ENCODE measurements around the gene MAP2K6.

The MAP2K6 gene

DNA sequence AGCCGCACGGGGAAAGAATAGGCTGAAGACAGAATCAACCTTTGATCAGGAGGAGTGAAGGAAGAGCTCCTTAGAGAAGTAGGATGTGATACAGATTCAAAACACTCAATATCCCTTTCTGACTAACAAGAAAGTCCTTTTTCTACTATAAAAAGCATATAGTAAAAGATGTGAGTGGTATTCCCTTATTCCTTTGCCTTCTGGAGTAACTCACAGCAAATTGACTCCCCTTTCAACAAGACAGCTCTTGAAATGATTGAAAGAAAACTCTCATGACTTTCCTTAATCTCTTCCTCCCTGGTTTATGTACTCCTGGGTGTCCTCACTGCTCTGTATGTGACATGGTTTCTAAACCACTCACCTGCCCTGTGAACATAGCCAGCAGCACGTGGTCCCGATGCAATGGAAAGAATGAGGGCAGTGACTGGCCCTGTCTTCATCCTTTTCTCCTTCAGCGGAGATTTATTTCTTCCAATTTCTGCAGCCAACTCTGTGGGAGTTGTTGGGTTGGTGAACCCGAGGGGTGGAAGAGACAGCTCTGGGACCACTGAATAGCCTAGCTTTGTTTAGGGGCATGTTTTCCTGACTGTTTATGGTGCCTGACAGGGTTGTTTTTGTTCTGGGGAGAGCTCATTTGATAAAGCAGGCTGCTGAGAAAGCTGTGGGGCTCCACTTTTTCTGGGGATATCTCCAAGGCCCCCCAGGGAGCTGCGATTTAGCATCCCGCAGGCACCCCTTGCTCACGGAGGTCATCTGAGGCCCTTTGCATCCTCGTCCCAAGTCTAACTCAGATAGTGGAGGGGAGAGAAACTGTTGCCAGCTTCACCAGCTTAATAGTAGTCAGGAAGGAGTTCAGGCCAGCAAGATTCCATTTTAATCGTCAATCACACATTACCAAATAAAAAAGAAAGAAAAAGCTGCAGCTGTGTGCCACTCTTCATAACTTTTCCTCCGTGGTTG lies 46.7 kb downstream of the MAP2K6 start:
- H3K4me2 ChIP-seq (ENCODE audit: insufficient read depth, low read length), result no peak overlapping the region
- DNase-seq, result no peak
- no peaks in the 10 kb centered on the region for H3K36me3 ChIP-seq (ENCODE audit: insufficient read depth, low read length)
- no peaks in the 10 kb centered on the region for H3K4me1 ChIP-seq (ENCODE audit: insufficient read depth, low read length)
- no peaks in the 10 kb centered on the region for H3K9me3 ChIP-seq (ENCODE audit: insufficient read depth, low read length, severe bottlenecking)
- no peak for TF ChIP-seq EZH2 (IDR thresholded peaks at IDR 0.05; ENCODE audit: borderline replicate concordance, low read depth, low read length, severe bottlenecking)
- TF ChIP-seq, protein P1, sequence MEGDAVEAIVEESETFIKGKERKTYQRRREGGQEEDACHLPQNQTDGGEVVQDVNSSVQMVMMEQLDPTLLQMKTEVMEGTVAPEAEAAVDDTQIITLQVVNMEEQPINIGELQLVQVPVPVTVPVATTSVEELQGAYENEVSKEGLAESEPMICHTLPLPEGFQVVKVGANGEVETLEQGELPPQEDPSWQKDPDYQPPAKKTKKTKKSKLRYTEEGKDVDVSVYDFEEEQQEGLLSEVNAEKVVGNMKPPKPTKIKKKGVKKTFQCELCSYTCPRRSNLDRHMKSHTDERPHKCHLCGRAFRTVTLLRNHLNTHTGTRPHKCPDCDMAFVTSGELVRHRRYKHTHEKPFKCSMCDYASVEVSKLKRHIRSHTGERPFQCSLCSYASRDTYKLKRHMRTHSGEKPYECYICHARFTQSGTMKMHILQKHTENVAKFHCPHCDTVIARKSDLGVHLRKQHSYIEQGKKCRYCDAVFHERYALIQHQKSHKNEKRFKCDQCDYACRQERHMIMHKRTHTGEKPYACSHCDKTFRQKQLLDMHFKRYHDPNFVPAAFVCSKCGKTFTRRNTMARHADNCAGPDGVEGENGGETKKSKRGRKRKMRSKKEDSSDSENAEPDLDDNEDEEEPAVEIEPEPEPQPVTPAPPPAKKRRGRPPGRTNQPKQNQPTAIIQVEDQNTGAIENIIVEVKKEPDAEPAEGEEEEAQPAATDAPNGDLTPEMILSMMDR (IDR thresholded peaks at IDR 0.05; ENCODE audit: borderline replicate concordance, extremely low read depth, low read length, poor library complexity, severe bottlenecking), result no peak
- no peak overlapping the region for H3K4me3 ChIP-seq (ENCODE audit: low read depth in 1 of 2, low read length in 2 of 2)
- 0 out of 2 replicates have a peak, but pooled peaks cover 5% of the 10 kb centered on the region for H4K20me1 ChIP-seq (ENCODE audit: insufficient read depth, low read length)
- no peak overlapping the region for H3K9ac ChIP-seq (ENCODE audit: low read depth, low read length)
- no peak for ATAC-seq (ENCODE audit: insufficient read depth, low read depth)
- no peaks in the 10 kb centered on the region for H3K27me3 ChIP-seq (ENCODE audit: insufficient read depth, low read length, poor library complexity)
- H3K27ac ChIP-seq (ENCODE audit: low read length), result no peak overlapping the region
- H3K79me2 ChIP-seq (ENCODE audit: insufficient read depth, low read length), result no peaks in the 10 kb centered on the region
- H2AFZ ChIP-seq (ENCODE audit: low read depth, low read length), result no peak overlapping the region

DNA sequence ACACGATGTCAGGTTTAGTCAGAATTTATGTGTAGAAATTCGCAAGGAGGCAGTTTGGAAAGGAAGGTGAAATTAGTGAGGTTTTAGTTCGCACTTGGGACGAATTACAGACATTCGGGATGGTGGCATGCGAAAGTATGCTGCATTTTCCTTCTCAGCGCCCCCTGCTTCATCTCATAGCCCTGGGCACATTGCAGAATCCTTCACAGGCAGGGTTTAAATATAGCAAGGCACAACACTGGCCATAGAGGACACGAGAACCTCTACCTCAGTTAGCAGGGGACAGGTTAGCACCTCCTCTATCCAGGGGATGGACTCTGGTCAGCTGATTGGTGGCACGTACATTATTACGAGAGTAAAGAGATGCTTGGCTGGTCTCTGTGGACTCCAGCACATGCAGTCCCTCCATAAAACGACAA lies 47.5 kb downstream of the MAP2K6 start:
- Histone ChIP-seq H3K36me3 (ENCODE audit: insufficient read depth, low read length) (no peaks in the 10 kb centered on the region), H3K9ac (ENCODE audit: low read depth, low read length) (no peak overlapping the region), H3K4me2 (ENCODE audit: insufficient read depth, low read length) (no peak overlapping the region), H3K27me3 (ENCODE audit: insufficient read depth, low read length, poor library complexity) (no peaks in the 10 kb centered on the region), H2AFZ (ENCODE audit: low read depth, low read length) (no peak overlapping the region), H3K9me3 (ENCODE audit: insufficient read depth, low read length, severe bottlenecking) (no peaks in the 10 kb centered on the region), H3K27ac (ENCODE audit: low read length) (no peak overlapping the region), H4K20me1 (ENCODE audit: insufficient read depth, low read length) (0 out of 2 replicates have a peak, but pooled peaks cover under 1% of the 10 kb centered on the region), H3K4me3 (ENCODE audit: low read depth in 1 of 2, low read length in 2 of 2) (no peak overlapping the region), H3K4me1 (ENCODE audit: insufficient read depth, low read length) (no peaks in the 10 kb centered on the region), H3K79me2 (ENCODE audit: insufficient read depth, low read length) (no peaks in the 10 kb centered on the region)
- DNase-seq (no peak), ATAC-seq (ENCODE audit: insufficient read depth, low read depth) (no peak)
- no peak for TF ChIP-seq EZH2 (IDR thresholded peaks at IDR 0.05; ENCODE audit: borderline replicate concordance, low read depth, low read length, severe bottlenecking)
- TF ChIP-seq, protein P1 (IDR thresholded peaks at IDR 0.05; ENCODE audit: borderline replicate concordance, extremely low read depth, low read length, poor library complexity, severe bottlenecking), result no peak

DNA sequence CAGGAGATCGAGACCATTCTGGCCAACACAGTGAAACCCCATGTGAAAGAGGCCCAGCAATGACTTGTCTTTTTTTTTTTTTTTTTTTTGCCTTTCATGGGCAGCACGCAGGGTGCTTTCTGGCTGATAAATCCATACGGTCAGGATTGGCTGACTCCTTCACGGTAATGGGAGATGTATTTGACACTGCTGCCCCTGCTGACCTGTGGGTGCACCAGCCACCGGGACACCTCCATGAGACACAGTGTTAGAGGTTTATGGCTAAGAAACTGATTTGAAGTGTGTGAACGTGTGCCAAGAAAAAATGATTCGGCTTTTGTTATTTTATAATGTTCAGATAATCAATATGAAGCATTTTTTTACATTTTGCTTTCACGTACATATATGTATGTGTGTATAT lies 48.4 kb downstream of the MAP2K6 start:
- TF ChIP-seq EZH2 (IDR thresholded peaks at IDR 0.05; ENCODE audit: borderline replicate concordance, low read depth, low read length, severe bottlenecking), result no peak
- TF ChIP-seq, protein P1 (IDR thresholded peaks at IDR 0.05; ENCODE audit: borderline replicate concordance, extremely low read depth, low read length, poor library complexity, severe bottlenecking), result no peak
- no peaks in the 10 kb centered on the region for H3K36me3 ChIP-seq (ENCODE audit: insufficient read depth, low read length)
- H3K4me2 ChIP-seq (ENCODE audit: insufficient read depth, low read length), result no peak overlapping the region
- no peak overlapping the region for H3K27ac ChIP-seq (ENCODE audit: low read length)
- no peak overlapping the region for H2AFZ ChIP-seq (ENCODE audit: low read depth, low read length)
- H3K27me3 ChIP-seq (ENCODE audit: insufficient read depth, low read length, poor library complexity), result no peaks in the 10 kb centered on the region
- H3K4me1 ChIP-seq (ENCODE audit: insufficient read depth, low read length), result no peaks in the 10 kb centered on the region
- no peak overlapping the region for H3K9ac ChIP-seq (ENCODE audit: low read depth, low read length)
- H3K79me2 ChIP-seq (ENCODE audit: insufficient read depth, low read length), result no peaks in the 10 kb centered on the region
- no peaks in the 10 kb centered on the region for H3K9me3 ChIP-seq (ENCODE audit: insufficient read depth, low read length, severe bottlenecking)
- no peak for DNase-seq
- H3K4me3 ChIP-seq (ENCODE audit: low read depth in 1 of 2, low read length in 2 of 2), result no peak overlapping the region
- no peak for ATAC-seq (ENCODE audit: insufficient read depth, low read depth)
- H4K20me1 ChIP-seq (ENCODE audit: insufficient read depth, low read length), result no peaks in the 10 kb centered on the region
